Progenitor cell of endocrine pancreas (in vitro differentiated cells): ENCODE data around the gene CALY. TPM values are rescaled to one million over a fixed set of nuclear protein-coding genes. Genes with fewer than 3 reads are reported as not detected.

ENCODE experiments used
- DNase-seq: peaks from one replicate; pipeline ENCODE4 v3.0.0; 2021; ENCODE audit warnings: low spot score; ENCODE audit not compliant: unreplicated experiment
- H3K27ac Mint-ChIP-seq: 2 replicates; pipeline ENCODE4 v1.8.0; 2021; ENCODE audit warnings: mild to moderate bottlenecking, moderate library complexity, mixed read lengths
- H3K27me3 Mint-ChIP-seq: 2 replicates; pipeline ENCODE4 v1.8.0; 2021; ENCODE audit warnings: mixed read lengths
- H3K36me3 Mint-ChIP-seq: 2 replicates; pipeline ENCODE4 v1.8.0; 2022; ENCODE audit warnings: mixed read lengths; ENCODE audit not compliant: insufficient read depth
- H3K4me1 Mint-ChIP-seq: 2 replicates; pipeline ENCODE4 v1.8.0; 2021; ENCODE audit warnings: low read depth, mixed read lengths
- H3K4me3 Mint-ChIP-seq: 2 replicates; pipeline ENCODE4 v1.8.0; 2021; ENCODE audit warnings: low read depth, mild to moderate bottlenecking, moderate library complexity, mixed read lengths
- H3K9me3 Mint-ChIP-seq: 2 replicates; pipeline ENCODE4 v1.8.0; 2021; ENCODE audit warnings: low read depth, mixed read lengths
- long read RNA-seq: library from polyadenylated mRNA; unstranded; transcript quantifications from one replicate; pipeline ENCODE4 v2.0.0, GENCODE V29; 2020
- total RNA-seq: library from RNA; stranded (reverse); gene quantifications from 2 replicates; pipeline ENCODE4 v1.2.1, GENCODE V29; 2021
- TF ChIP-seq, protein P1 (sequence below): fragments of 200-600 bp; sonication (generic); IDR thresholded peaks from one replicate; pipeline ENCODE4 v1.5.0; 2021; ENCODE audit warnings: antibody characterized with exemption, mild to moderate bottlenecking; ENCODE audit not compliant: unreplicated experiment

The CALY gene, protein sequence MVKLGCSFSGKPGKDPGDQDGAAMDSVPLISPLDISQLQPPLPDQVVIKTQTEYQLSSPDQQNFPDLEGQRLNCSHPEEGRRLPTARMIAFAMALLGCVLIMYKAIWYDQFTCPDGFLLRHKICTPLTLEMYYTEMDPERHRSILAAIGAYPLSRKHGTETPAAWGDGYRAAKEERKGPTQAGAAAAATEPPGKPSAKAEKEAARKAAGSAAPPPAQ
- 2.3 and 2.5 TPM in 2 replicates for total RNA-seq
- long read RNA-seq, result 0 reads

GRCh38 chr10:133336577-133337369 is at the start of gene CALY:
Gene CALY, minus strand, starts transcription at chr10:133336896. Its CDS starts 7,907 bp downstream, at chr10:133328989.
- no peak for DNase-seq
- Mint-ChIP-seq H3K27ac (no peak within 1 kb of the TSS), H3K4me1 (peaks cover 2% of the 10 kb centered on the region), H3K9me3 (peaks cover 4% of the 10 kb centered on the region), H3K36me3 (peaks cover 1% of the 10 kb centered on the region), H3K27me3 (peaks cover 33% of the 10 kb centered on the region), H3K4me3 (no peak within 1 kb of the TSS)
- TF ChIP-seq, protein P1, sequence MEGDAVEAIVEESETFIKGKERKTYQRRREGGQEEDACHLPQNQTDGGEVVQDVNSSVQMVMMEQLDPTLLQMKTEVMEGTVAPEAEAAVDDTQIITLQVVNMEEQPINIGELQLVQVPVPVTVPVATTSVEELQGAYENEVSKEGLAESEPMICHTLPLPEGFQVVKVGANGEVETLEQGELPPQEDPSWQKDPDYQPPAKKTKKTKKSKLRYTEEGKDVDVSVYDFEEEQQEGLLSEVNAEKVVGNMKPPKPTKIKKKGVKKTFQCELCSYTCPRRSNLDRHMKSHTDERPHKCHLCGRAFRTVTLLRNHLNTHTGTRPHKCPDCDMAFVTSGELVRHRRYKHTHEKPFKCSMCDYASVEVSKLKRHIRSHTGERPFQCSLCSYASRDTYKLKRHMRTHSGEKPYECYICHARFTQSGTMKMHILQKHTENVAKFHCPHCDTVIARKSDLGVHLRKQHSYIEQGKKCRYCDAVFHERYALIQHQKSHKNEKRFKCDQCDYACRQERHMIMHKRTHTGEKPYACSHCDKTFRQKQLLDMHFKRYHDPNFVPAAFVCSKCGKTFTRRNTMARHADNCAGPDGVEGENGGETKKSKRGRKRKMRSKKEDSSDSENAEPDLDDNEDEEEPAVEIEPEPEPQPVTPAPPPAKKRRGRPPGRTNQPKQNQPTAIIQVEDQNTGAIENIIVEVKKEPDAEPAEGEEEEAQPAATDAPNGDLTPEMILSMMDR, result no peak

GRCh38 chr10:133385214-133385613 is 48.5 kb upstream of the CALY start:
- Mint-ChIP-seq H3K36me3 (peaks cover 9% of the 10 kb centered on the region), H3K27ac (no peak overlapping the region), H3K9me3 (no peaks in the 10 kb centered on the region), H3K4me3 (no peak overlapping the region), H3K4me1 (no peaks in the 10 kb centered on the region), H3K27me3 (no peaks in the 10 kb centered on the region)
- TF ChIP-seq, protein P1, result no peak
- no peak for DNase-seq

GRCh38 chr10:133384071-133384470 is 47.4 kb upstream of the CALY start:
- TF ChIP-seq, protein P1, result no peak
- no peak overlapping the region for H3K27ac Mint-ChIP-seq
- no peak overlapping the region for H3K4me3 Mint-ChIP-seq
- H3K36me3 Mint-ChIP-seq, result peaks cover 6% of the 10 kb centered on the region
- no peaks in the 10 kb centered on the region for H3K27me3 Mint-ChIP-seq
- H3K9me3 Mint-ChIP-seq, result no peaks in the 10 kb centered on the region
- no peak for DNase-seq
- no peaks in the 10 kb centered on the region for H3K4me1 Mint-ChIP-seq

GRCh38 chr10:133383551-133383950 is 46.9 kb upstream of the CALY start:
- H3K36me3 Mint-ChIP-seq, result peaks cover 4% of the 10 kb centered on the region
- TF ChIP-seq, protein P1, result no peak

GRCh38 chr10:133381036-133381435 is 44.3 kb upstream of the CALY start:
- H3K9me3 Mint-ChIP-seq, result no peaks in the 10 kb centered on the region
- peaks cover 1% of the 10 kb centered on the region for H3K4me1 Mint-ChIP-seq
- peaks cover 3% of the 10 kb centered on the region for H3K36me3 Mint-ChIP-seq
- TF ChIP-seq, protein P1, result no peak
- H3K4me3 Mint-ChIP-seq, result no peak overlapping the region
- no peak overlapping the region for H3K27ac Mint-ChIP-seq
- peaks cover 14% of the 10 kb centered on the region for H3K27me3 Mint-ChIP-seq
- no peak for DNase-seq

More at GRCh38 chr10:133383551-133383950, 46.9 kb upstream of the CALY start:
- no peak overlapping the region for H3K4me3 Mint-ChIP-seq
- no peaks in the 10 kb centered on the region for H3K27me3 Mint-ChIP-seq
- no peak overlapping the region for H3K27ac Mint-ChIP-seq
- no peak for DNase-seq
- H3K4me1 Mint-ChIP-seq, result no peaks in the 10 kb centered on the region
- no peaks in the 10 kb centered on the region for H3K9me3 Mint-ChIP-seq
